ENCODE measurements around the gene AGBL3.
"Not testable (repeated sequence)": the region's sequence is repeated elsewhere in the genome, so short reads cannot be mapped to it uniquely, and the experiment has no call there.

DNA sequence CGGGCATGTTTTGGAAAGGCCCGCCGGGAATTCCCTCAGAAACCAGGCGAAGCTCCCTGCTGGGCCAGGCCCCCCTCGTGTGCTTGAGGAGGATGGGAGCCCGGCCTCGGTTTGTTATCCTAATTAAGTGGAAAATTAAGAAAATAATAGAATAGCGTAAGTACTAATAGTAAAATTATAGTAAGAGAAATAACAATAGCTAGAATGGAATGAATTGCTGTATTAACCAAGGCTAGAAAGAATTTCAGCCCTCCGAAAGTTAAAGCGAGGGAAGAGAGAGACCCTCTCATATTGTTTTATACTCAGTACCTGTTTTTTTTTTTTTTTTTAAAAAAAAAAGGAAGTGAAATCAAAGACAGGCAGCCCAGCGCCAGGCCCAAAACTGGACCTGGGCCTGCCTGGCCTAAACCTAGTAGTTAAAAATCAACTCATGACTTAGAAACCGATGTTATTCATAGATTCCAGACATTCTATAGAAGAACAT is 184.7 kb downstream of the AGBL3 start:
- TF ChIP-seq, protein P1, sequence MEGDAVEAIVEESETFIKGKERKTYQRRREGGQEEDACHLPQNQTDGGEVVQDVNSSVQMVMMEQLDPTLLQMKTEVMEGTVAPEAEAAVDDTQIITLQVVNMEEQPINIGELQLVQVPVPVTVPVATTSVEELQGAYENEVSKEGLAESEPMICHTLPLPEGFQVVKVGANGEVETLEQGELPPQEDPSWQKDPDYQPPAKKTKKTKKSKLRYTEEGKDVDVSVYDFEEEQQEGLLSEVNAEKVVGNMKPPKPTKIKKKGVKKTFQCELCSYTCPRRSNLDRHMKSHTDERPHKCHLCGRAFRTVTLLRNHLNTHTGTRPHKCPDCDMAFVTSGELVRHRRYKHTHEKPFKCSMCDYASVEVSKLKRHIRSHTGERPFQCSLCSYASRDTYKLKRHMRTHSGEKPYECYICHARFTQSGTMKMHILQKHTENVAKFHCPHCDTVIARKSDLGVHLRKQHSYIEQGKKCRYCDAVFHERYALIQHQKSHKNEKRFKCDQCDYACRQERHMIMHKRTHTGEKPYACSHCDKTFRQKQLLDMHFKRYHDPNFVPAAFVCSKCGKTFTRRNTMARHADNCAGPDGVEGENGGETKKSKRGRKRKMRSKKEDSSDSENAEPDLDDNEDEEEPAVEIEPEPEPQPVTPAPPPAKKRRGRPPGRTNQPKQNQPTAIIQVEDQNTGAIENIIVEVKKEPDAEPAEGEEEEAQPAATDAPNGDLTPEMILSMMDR (conservative IDR thresholded peaks at IDR 0.05; ENCODE audit: low read depth in 2 of 2), result not testable (repeated sequence)
- not testable (repeated sequence) for TF ChIP-seq EZH2phosphoT487 (IDR thresholded peaks at IDR 0.05; ENCODE audit: unreplicated experiment); EZH2 (IDR thresholded peaks at IDR 0.05; ENCODE audit: low read depth, unreplicated experiment); POLR2AphosphoS5 (IDR thresholded peaks at IDR 0.05; ENCODE audit: low read depth)
- TF ChIP-seq, protein P2, sequence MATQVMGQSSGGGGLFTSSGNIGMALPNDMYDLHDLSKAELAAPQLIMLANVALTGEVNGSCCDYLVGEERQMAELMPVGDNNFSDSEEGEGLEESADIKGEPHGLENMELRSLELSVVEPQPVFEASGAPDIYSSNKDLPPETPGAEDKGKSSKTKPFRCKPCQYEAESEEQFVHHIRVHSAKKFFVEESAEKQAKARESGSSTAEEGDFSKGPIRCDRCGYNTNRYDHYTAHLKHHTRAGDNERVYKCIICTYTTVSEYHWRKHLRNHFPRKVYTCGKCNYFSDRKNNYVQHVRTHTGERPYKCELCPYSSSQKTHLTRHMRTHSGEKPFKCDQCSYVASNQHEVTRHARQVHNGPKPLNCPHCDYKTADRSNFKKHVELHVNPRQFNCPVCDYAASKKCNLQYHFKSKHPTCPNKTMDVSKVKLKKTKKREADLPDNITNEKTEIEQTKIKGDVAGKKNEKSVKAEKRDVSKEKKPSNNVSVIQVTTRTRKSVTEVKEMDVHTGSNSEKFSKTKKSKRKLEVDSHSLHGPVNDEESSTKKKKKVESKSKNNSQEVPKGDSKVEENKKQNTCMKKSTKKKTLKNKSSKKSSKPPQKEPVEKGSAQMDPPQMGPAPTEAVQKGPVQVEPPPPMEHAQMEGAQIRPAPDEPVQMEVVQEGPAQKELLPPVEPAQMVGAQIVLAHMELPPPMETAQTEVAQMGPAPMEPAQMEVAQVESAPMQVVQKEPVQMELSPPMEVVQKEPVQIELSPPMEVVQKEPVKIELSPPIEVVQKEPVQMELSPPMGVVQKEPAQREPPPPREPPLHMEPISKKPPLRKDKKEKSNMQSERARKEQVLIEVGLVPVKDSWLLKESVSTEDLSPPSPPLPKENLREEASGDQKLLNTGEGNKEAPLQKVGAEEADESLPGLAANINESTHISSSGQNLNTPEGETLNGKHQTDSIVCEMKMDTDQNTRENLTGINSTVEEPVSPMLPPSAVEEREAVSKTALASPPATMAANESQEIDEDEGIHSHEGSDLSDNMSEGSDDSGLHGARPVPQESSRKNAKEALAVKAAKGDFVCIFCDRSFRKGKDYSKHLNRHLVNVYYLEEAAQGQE (IDR thresholded peaks at IDR 0.05; ENCODE audit: unreplicated experiment), result not testable (repeated sequence)
- TF ChIP-seq, protein P3, sequence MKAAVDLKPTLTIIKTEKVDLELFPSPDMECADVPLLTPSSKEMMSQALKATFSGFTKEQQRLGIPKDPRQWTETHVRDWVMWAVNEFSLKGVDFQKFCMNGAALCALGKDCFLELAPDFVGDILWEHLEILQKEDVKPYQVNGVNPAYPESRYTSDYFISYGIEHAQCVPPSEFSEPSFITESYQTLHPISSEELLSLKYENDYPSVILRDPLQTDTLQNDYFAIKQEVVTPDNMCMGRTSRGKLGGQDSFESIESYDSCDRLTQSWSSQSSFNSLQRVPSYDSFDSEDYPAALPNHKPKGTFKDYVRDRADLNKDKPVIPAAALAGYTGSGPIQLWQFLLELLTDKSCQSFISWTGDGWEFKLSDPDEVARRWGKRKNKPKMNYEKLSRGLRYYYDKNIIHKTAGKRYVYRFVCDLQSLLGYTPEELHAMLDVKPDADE (IDR thresholded peaks at IDR 0.05), result not testable (repeated sequence)
